Transverse colon (tissue), 4 donors: ENCODE measurements around the gene ADGRF5. TPM values are rescaled to one million over a fixed set of nuclear protein-coding genes. Genes with fewer than 3 reads are reported as not detected.
"Not testable (repeated sequence)": the region's sequence is repeated elsewhere in the genome, so short reads cannot be mapped to it uniquely, and the experiment has no call there.

Experiments
- DNase-seq: peaks from one replicate; pipeline ENCODE4 v3.0.0-alpha.2; 2019
- H3K27ac ChIP-seq, 4 donors: fragments of 200-600 bp; sonication (generic); 2 replicates each; pipeline ENCODE4 v1.5.1; 2016 to 2018; ENCODE audit warnings: inconsistent platforms in 4 of 4
- H3K27me3 ChIP-seq: fragments of 200-600 bp; sonication (generic); 2 replicates; pipeline ENCODE4 v1.5.1; 2017; ENCODE audit warnings: inconsistent platforms
- H3K36me3 ChIP-seq, 4 donors: fragments of 200-600 bp; sonication (generic); 2 replicates each; pipeline ENCODE4 v1.5.1; 2017 to 2019; ENCODE audit warnings: inconsistent platforms in 4 of 4
- H3K4me1 ChIP-seq, 4 donors: fragments of 200-600 bp; sonication (generic); 2 replicates each; pipeline ENCODE4 v1.5.1; 2017 to 2020; ENCODE audit warnings: inconsistent platforms in 4 of 4
- H3K4me3 ChIP-seq, 4 donors: fragments of 200-600 bp; sonication (generic); 1 replicate in 1 of 4; 2 replicates in 3 of 4; pipeline versions ENCODE4 v1.5.1 to v1.6.1; 2017 to 2019; ENCODE audit warnings: inconsistent platforms in 4 of 4
- H3K9me3 ChIP-seq, 2 donors: fragments of 200-600 bp; sonication (generic); 2 replicates each; pipeline ENCODE4 v1.5.1; 2017 to 2019; ENCODE audit warnings: inconsistent platforms in 2 of 2
- CTCF ChIP-seq, 5 experiments: fragments of 200-600 bp in 3 of 5; fragments of 450-650 bp in 2 of 5; sonication (generic) in 3 of 5; IDR thresholded peaks; 1 replicate in 2 of 5; 2 replicates in 3 of 5; pipeline ENCODE4 v1.5.1; 2016 to 2017; ENCODE audit warnings: antibody characterized with exemption in 5 of 5, inconsistent platforms in 3 of 5, mild to moderate bottlenecking in 2 of 5, moderate library complexity in 1 of 5
- EP300 ChIP-seq: sonication (generic); formaldehyde crosslinking; IDR thresholded peaks from one replicate; pipeline ENCODE4 v1.6.1; 2017; ENCODE audit warnings: antibody characterized with exemption, low read depth
- POLR2A ChIP-seq: fragments of 450-650 bp; IDR thresholded peaks from one replicate; pipeline ENCODE4 v1.6.1; 2016; ENCODE audit warnings: antibody characterized with exemption, mild to moderate bottlenecking, moderate library complexity
- POLR2AphosphoS5 ChIP-seq, 3 donors: sonication (generic); formaldehyde crosslinking; IDR thresholded peaks; one replicate each; pipeline ENCODE4 v1.6.1; 2016; ENCODE audit warnings: antibody characterized with exemption in 3 of 3
- WGBS, 2 donors: methylation state at CpG; one replicate each; pipeline ENCODE4 v1.1.5; 2018; ENCODE audit warnings: low coverage in 1 of 2; 5-methylcytosine and 5-hydroxymethylcytosine counted together
- in situ Hi-C, 4 donors: fragments of 200-750 bp; cut with MboI; loops; one replicate each; pipeline versions ENCODE4 v1.15.0 to v1.15.1; 2017; ENCODE audit warnings: low sequenced_read_pairs in 3 of 4, low pct_ligation_motif_present in 1 of 4, low pct_unique_long_range_greater_than_20kb in 1 of 4
- intact Hi-C: fragments of 100-400 bp; cut with DNase I; formaldehyde crosslinking; loops from one replicate; pipeline ENCODE4 v1.15.1; 2023; ENCODE audit warnings: low total_unique reads
- total RNA-seq, 4 donors: library from RNA; depleted of rRNA; stranded (reverse); fragments of >200 nt; gene quantifications; one replicate each; pipeline ENCODE4 v1.1.0, GENCODE V29; 2016

Gene ADGRF5
- total RNA-seq, 4 donors from 2014 or later, result 1.5 to 4.1 (median 2.5) TPM

- no peak overlapping the region for H3K4me3 ChIP-seq
- DNase-seq, result no peak
- WGBS, 2 donors, result 60 to 65% methylated on average over 1 to 2 of the region's 2 CpGs
- in situ Hi-C loops, result no loop called here
- no peaks in the 10 kb centered on the region for H3K36me3 ChIP-seq
- no peak for TF ChIP-seq POLR2AphosphoS5 (IDR thresholded peaks at IDR 0.05)
- no peak for TF ChIP-seq CTCF (IDR thresholded peaks at IDR 0.05)
- H3K4me1 ChIP-seq, result no peaks in the 10 kb centered on the region
- H3K9me3 ChIP-seq, result no peaks in the 10 kb centered on the region
- H3K27me3 ChIP-seq, result no peaks in the 10 kb centered on the region
- H3K27ac ChIP-seq, result no peak overlapping the region
- intact Hi-C loops, result no loop called here
These were observed 59.4 kb downstream of the ADGRF5 start for GRCh38 chr6:46862381-46862780.

GRCh38 chr6:46855966-46856365 is 65.8 kb downstream of the ADGRF5 start:
- H3K4me1 ChIP-seq, H3K4me3 ChIP-seq, H3K9me3 ChIP-seq, intact Hi-C loops, H3K36me3 ChIP-seq, H3K27me3 ChIP-seq, H3K27ac ChIP-seq: not testable (repeated sequence)
- peak; percentile 38 to 75 (median 62) for TF ChIP-seq CTCF (IDR thresholded peaks at IDR 0.05)
- in situ Hi-C loops, result loop anchor here in 2 of 4 donors (10.0 kb wide), 2 partner anchors 189 to 459 kb away; partner anchors contain the start of gene ADGRF1 (in 1 of the 2)
- 27 to 28% methylated on average over 1 of the region's 1 CpG for WGBS, 2 donors
- peak; percentile 25 for DNase-seq

GRCh38 chr6:46851576-46851975 is 70.2 kb downstream of the ADGRF5 start:
- WGBS, 2 donors, result 53 to 88% methylated on average over 1 to 4 of the region's 4 CpGs

DNA sequence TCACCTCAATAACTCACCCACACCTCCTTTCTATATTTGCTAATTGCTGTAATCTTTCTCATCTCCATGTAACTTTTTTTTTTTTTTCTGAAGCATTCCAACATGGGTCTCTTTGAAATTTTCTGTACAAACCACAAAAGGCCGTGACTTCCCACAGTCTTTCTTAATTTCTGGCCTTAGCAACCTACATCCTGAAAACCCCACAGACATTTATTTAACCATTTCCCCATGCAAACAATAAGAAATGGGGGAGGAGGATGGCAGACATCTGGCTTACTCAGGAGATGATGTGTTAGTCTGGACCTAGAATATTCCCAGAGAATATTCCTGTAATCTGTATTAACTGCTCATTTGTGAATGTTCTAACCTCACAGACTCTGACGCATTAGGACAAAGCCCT is 70.9 kb downstream of the ADGRF5 start:
- Histone ChIP-seq H3K27me3 (no peaks in the 10 kb centered on the region), H3K4me3 (no peak overlapping the region), H3K9me3 (no peaks in the 10 kb centered on the region), H3K27ac (no peak overlapping the region), H3K36me3 (no peaks in the 10 kb centered on the region), H3K4me1 (peaks cover 0 to 14% (median 6%) of the 10 kb centered on the region in 4 donors)
- in situ Hi-C loops, result loop anchor here in 2 of 4 donors (10.0 kb wide), 2 partner anchors 194 to 464 kb away; partner anchors contain the start of gene ADGRF1 (in 1 of the 2)
- no peak for TF ChIP-seq POLR2A
- no peak for TF ChIP-seq CTCF (IDR thresholded peaks at IDR 0.05)
- TF ChIP-seq POLR2AphosphoS5 (IDR thresholded peaks at IDR 0.05), result no peak
- TF ChIP-seq EP300, result no peak
- no peak for DNase-seq
- 88 to 95% methylated on average over 2 of the region's 2 CpGs for WGBS, 2 donors
- intact Hi-C loops, result no loop called here

More at GRCh38 chr6:46851576-46851975, 70.2 kb downstream of the ADGRF5 start:
- intact Hi-C loops, DNase-seq, H3K27me3 ChIP-seq, H3K36me3 ChIP-seq, H3K4me3 ChIP-seq, H3K9me3 ChIP-seq, H3K27ac ChIP-seq: not testable (repeated sequence)
- peaks cover 0 to 14% (median 6%) of the 10 kb centered on the region in 4 donors for H3K4me1 ChIP-seq
- in situ Hi-C loops, result loop anchor here in 2 of 4 donors (10.0 kb wide), 2 partner anchors 193 to 463 kb away; partner anchors contain the start of gene ADGRF1 (in 1 of the 2)

- Histone ChIP-seq H3K9me3 (no peaks in the 10 kb centered on the region), H3K27me3 (no peaks in the 10 kb centered on the region), H3K36me3 (no peaks in the 10 kb centered on the region), H3K27ac (no peak overlapping the region), H3K4me1 (peaks cover 0 to 14% (median 6%) of the 10 kb centered on the region in 4 donors), H3K4me3 (no peak overlapping the region)
- intact Hi-C loops (loop anchor here (5.0 kb wide), 1 partner anchor 463 kb away; no protein-coding TSS in a partner anchor), in situ Hi-C loops (loop anchor here in 2 of 4 donors (25.0 kb wide), 1 partner anchor 463 kb away; the partner anchor contains the start of gene TNFRSF21 (in 2 of the 2))
- DNase-seq, result no peak
- 74% methylated on average over 5 of the region's 5 CpGs; no CpG with 5 or more reads in 1 of the 2 donors for WGBS, 2 donors
- TF ChIP-seq POLR2AphosphoS5 (IDR thresholded peaks at IDR 0.05), result no peak
- TF ChIP-seq EP300, result no peak
- TF ChIP-seq POLR2A, result no peak
- TF ChIP-seq CTCF (IDR thresholded peaks at IDR 0.05), result no peak
These were observed 72.4 kb downstream of the ADGRF5 start for GRCh38 chr6:46849361-46849690.
